Measurements from ENCODE around the gene SGCA.
A peak's percentile ranks its signal among the peaks of the same experiment; 100 is the strongest.

SGCA gene

DNA sequence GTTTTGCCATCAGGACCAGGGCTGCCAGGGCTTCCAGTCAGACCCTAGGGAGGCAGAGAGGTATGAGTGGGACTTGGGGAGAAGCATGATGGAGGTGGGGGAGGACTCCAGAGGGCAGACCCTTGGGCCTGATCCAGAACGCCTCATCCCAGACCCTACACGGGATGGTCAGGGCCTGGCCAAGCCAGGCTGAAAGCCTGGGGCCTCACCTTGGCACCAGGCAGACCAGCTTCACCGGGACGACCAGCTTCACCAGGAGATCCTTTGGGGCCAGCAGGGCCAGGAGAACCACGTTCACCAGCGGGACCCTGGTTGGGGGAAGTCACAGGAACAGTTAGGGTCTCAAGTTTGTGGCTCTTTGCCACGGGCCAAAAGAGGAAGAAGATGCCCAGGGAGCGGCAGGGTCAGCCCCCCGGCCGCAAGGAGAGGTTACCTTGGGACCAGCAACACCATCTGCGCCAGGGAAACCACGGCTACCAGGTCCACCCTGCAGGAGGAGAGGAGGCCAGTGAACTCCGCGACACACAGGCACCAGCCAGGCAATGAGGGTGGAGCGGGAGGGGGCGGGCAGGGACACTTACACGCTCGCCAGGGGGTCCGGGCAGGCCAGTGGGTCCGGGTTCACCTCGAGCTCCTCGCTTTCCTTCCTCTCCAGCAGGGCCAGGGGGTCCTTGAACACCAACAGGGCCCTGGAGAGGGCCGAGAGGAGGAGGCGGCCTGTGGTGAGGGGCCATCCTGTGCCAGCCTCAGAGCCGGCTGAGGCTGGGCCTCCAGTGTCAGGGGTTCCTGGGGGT, 28.5 kb downstream of the SGCA start:
- no peak for DNase-seq

DNA sequence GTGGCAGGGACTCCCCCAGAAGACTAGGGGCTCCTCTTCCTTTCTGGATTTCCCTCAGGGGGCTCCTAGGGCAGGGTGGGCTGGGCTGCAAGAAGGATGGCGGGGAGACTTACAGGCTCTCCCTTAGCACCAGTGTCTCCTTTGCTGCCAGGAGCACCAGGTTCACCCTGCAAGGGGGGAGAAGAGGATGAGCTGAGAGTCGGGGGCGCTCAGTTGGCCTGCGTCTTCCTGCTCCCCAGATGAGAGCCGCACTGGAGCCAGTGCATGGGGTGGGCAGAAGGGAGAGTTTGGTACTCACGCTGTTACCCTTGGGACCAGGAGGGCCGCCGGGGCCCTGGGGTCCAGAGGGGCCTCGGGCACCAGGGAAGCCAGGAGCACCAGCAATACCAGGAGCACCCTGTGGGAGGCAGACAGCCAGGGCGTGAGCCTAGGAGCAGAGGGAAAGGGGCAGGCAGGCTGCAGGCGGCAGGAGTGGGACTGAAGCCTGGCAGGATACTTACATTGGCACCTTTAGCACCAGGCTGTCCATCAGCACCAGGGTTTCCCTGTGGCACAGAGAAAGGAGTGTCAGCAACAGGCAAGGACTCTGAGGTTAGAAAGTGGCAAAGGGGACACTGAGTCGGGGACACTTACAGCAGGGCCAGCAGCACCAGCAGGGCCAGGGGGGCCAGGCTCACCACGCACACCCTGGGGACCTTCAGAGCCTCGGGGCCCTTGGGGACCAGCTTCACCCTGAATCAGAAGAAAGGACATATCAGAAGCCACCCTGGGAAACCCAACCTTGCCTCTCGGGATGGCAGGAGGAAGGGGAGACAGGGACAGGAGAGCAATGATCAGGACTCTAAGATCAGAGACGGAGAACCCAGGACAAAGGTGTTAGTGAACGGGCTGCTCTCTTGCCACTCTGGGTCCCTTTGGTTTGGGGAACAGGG, 29.4 kb downstream of the SGCA start:
- peak; percentile 2 for DNase-seq

DNA sequence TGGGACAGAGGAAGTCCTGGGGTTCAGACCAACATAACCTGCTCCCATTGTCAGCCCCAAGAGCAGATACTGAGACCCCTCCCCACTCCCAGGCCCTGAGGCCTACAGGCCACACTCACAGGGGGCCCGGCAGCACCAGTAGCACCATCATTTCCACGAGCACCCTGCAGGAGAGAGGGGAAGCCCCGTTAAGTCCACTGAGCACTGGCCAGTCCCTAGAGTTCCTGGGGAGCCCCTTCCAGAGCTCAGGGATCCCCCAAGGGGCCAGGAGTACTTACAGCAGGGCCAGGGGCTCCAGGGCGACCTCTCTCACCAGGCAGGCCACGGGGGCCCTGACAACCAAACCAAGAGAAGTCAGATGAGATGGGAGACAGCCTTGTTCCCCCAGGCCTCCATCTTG, 30.2 kb downstream of the SGCA start:
- DNase-seq: no peak

DNA sequence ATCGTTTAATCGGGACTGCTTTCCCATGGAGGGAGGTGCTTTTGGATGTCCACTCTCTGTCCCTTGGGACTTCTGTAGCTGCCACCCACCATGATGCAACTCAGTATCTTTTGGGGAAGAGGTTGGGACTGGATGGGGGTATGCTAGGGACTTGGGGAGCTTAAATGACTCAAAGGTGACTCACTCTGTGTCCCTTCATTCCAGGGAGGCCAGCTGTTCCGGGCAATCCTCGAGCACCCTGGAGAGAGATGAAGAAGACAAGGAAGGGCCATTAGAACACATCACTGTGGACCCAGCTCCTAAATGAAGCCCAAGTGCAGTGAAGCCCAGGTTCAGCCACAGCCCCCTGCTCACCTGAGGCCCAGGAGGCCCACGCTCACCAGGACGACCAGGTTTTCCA, 31.0 kb downstream of the SGCA start:
- no peak for DNase-seq

DNA sequence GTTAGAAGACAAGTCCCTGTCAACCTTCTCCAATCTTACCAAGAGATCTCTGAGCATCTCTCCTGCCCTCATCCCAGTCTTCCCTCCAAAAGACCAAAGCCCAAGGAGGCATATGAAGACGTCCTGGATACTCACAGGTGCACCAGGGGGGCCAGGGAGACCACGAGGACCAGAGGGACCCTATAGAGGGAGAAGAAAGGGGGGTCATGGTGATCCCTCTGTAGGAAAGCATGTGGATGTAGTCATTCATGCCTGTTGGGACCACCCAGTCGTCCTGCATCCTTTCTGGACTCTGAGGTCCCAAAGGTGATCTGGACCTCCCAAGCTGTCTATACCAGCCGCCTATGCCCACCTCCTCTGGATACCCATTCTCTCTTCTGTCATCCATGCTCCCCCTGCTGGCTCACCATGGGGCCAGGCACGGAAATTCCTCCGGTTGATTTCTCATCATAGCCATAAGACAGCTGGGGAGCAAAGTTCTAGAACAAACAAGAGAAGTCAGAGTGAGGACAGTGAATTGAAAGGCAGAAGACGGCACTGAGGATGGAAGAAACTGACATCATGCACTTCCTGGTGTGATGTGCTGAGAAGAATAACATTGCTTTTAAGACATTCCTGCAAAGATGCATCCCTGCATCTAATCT, 32.3 kb downstream of the SGCA start:
- no peak for DNase-seq

DNA sequence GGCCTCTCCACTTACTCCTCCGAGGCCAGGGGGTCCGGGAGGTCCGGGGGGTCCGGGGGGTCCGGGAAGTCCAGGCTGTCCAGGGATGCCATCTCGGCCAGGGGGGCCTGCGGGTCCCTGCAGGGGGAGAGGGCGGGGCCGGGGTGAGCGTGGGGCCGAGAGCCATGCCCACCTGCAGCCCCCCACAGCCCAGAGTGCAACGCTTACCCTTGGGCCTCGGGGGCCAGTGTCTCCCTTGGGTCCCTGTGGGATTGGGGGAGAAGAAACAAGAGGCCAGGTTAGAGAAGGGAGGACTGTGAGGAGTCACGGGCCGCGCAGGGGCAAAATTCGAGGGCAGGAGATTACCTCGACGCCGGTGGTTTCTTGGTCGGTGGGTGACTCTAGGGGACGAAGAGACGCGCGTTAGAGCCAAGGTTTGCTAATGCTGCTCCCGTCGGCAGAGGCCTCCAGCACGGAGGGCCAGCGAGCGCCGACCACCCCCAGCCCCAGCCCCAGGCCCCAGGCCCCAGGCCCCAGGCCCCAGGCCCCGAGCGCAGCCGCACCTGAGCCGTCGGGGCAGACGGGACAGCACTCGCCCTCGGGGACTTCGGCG, 33.5 kb downstream of the SGCA start:
- DNase-seq: no peak

DNA sequence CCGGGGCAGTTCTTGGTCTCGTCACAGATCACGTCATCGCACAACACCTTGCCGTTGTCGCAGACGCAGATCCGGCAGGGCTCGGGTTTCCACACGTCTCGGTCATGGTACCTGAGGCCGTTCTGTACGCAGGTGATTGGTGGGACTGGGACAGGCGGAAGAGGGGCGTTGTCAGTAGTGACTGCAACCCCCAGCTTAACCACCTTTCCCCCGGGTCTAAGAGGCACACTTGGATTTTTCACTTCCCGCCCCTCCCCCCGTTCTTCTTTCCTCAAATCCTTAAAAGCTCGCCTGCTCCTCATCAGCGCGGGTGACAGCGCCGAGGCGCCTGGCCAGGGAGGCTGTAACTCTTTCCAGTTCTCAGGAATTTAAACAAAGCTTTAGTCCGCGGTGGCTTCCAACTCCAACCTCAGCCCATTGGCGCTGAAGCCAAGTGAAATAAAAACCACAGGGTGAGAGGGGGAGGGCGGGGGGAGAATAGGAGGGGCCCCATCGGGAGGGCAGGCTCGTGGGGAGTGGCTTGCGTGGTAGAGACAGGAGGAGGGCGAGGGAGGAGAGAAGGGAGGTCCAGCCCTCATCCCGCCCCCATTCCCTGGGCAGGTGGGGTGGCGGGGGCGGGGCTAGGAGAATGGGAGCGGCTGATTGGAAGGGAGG, 34.1 kb downstream of the SGCA start:
- peak; percentile 75 for DNase-seq

DNA sequence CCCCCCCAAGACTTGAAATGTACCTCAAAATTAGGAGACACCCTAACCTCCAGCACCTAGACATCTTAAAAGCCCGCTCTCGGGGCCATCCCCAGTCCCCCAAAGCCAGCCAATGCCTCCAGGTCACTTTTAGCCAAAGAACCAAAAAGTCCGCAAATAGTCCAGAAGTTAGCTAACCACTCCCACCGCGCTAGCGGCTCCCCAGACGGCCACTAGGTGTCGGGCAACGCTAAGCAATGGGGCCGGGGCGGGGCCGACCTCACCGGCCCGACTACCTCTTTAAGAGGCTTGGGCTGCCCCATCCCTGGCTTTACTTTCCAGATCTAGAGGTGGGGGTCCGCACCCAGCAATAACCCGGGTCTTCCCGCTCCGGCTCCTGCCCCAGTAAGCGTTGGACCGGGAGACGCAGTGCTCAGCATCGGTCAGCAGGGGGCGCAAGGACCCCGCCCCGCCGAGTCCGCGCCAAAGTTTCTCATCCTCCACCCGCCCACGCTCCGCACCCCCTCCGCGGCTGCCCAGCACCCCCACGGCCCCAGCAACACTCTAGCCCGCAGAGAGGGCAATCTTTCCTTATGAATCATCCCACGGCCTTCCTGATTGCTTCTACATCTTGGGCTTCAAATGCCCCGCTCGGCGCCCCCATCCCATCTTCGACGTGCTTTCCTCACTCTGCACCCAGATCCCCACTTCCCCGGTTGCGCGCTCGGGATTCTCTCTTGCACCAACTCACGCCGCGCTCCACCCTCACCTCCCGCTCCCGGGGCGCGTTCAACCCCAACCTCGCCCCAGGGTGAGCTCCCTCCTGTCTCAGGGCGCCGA, 34.9 kb downstream of the SGCA start:
- peak; percentile 97 for DNase-seq

DNA sequence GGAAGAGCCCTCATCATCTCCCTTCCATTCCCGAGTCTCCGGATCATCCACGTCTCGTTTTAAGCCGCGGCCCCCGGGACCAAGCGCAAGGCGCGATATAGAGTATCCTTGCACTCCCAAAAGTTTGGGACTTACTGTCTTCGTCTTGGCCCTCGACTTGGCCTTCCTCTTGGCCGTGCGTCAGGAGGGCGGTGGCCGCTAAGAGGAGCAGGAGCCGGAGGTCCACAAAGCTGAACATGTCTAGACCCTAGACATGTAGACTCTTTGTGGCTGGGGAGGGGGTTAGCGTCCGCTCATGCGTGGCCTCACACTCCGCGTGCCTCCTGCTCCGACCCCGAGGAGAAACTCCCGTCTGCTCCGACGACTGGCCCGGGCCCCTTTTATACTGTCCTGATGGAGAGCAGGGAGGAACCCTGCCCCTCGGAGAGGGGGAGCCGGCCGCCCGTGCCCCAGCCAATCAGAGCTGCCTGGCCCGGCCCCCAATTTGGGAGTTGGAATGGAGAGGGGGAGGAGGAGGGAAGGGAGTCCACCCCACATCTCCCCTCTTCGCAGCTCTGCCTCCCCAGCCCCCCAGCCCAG, 35.6 kb downstream of the SGCA start, which contains the start of gene COL1A1:
Gene COL1A1, minus strand, starts transcription at position 356 of the 579 bp plus-strand sequence. Its CDS starts 118 bp downstream, at position 238.
- DNase-seq: peak; percentile 70

DNA sequence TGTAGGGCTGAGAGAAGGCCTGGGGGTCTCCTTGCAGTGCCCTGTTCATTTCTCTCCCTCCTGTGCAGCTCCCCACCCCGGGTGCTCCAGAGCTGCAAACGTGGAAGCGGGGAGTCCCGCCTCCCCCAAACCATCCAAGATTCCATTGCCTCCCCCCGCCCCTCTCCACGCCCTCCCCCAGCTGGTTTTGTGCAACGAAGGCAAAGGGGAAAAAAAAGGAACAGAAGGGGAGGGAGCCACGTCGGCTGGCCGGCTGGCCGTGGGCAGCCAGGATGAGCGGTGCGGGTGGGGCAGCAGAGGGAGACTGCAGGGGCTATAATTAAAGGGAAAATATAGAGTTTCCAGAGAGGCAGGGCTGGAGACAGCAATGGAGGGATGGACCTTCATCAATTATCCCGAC, 37.3 kb downstream of the SGCA start:
- DNase-seq: peak; percentile 13

DNA sequence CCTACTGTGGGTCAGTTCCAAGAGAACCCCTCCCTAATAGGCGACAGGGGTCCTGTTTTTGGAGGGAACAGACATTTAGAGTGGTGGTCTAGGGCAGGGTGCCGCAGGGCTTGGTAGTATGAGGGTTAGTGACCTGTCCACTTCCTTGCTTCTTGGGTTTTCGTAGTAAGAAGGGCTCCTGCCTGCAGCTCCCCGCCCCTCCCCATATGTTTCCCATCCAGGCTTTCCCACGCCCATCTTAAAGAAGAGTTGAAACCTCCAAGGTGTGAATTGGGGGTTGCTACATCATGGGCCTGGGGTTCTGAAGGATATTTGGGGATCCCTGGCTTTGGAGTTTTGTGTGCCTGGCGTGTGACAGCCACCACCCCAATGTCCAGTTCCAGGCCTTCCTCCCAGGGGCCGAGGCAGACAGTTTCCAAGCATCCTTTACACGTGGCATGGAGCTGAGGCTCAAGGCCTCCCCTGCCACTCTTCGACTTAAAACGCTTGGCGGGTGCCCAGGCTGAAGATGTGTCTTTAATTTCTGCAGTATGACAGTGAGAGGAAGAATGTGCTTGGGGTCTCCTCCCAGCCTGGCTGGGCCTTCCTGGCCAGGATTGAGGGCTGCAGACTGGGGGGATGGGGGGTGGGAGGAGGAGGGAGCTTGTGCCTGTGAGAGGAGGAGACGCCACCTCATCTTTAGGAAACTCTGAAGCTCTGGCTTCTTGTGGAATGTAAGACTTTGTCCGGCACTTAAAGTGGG, 38.0 kb downstream of the SGCA start:
- peak; percentile 11 for DNase-seq

DNA sequence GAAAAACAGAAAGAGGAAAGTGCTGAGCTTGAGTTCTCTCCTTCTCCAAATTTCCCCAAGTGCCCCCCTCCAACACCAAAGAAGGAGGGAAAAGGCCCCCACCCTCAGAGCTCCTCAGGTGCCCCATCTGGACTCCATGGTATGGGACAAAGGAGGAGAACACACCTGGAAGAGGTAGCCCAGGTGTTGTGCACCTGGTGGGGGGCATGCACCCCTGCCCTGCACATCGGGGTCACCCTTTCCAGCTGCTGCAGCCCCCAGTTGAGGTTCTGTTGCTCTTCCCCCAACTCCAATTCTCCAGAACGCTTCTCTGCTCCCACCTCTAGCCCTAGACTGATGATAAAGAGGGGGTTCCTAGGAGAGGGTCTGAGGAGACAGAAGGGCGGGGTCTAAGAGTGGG, 38.6 kb downstream of the SGCA start:
- no peak for DNase-seq

DNA sequence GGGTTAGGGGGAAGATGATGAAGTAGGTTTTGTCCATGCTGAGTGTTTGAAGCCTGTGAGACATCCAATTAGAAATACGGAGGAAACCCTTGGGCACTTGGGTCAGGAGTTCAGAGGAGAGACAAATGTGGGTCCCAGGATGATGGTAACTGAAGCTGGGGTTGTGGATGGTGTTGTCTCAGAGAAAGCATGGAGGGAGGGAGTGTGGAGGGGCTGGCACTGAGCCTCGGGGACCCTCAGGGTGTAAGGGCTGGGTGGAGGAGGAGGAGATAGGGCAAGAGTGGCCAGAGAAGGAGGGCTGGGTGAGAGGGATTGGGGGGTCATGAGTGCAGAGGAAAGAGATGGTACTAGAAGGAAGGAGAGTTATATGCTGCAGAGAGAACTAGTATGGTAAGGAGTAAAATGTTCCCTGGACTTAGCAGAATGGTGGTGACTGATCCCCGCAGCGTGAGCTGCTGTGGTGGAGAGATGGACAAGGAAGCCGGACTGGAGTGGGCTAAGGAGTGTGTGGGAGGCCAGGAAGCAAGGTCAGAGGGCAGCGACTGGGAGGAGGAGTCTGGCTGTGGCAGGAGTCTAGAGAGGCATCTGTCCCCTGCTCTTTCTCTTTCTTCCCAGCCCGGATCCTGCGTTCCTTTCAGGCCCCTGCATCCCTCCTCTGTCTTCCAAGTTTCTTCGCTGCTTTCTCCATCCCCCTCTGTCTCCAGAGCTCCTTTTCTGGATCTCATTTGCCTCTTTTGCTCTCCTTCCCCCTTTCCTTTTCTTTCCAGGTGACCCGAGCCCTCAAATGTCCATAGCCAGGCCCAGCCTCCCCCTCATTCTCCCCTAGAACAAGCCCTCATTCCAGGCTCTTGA, 39.5 kb downstream of the SGCA start:
- DNase-seq: peak; percentile 46

DNA sequence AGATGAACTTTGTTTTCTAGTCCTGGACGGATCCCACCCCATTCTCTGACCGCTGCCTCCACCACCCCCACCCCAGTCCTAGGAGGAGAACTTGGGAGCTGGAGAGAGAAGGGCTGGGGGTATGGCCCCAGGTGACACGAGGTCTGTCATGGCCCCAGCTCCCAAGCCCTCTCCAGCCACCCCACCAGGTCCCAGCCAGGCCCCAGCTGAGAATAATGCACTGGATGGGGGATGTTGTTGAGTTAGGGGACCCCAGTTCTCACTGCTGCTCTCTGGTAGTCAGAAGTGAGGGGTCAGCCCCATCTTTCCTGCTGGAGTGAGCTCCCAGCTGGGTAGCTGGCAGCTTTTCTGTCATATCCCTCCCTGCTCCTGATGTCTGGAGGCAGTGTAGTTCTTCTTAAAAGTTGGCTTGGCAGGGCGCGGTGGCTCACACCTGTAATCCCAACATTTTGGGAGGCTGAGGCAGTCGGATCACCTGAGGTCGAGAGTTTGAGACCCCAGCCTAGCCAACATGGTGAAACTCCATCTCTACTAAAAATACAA, 40.2 kb downstream of the SGCA start:
- no peak for DNase-seq

DNA sequence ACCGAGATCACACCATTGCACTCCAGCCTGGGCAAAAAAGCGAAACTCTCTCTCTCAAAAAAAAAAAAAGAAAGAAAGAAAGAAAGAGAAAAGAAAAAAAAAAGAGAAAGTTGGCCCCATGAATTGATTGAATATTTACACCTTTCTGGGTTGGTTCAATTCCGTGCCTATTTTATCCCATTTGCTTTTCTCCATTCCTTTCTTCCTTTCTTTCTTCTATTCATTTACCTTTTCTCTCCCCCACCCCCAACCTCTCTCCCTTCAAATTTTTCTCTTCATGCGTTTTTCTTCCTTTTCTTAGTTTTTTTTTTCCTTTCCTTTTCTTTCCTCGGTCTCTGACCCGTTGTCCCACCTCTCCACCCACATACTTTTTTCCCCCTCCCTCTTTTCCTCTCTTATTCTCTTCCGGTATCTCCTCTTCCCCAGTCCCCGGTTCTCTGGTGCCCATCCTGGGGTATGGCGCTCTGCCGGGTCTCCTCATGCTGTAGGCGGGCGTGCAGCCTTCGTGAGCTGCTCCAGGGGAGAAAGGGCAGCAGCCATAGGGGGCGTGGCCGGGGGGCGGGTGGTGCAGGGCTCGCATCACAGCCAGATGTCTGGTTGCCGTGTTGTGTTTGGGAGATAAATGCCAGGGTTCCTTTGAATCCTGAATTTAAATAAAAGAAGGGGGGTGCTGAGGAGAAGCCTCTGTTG, 40.9 kb downstream of the SGCA start:
- DNase-seq: peak; percentile 39

DNA sequence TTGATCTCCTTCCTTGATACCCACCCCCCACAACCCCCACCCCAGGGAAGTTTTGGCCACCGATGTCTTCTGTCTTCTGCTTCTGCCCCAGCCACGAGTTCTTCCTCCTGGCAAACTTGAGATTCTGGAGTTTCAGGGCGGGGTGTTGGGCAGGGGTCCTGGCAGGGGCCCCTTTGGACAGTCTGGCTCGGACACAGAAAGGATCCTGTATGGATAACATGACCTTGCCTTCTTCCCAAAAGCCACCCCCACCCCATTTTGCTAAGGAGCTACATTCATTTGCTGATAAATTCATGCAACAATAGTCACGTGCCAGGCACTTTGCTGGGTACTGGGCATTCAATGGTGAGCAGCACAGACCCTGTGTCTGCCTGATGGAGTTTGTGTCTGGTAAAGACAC, 41.5 kb downstream of the SGCA start:
- DNase-seq: peak; percentile 2

DNA sequence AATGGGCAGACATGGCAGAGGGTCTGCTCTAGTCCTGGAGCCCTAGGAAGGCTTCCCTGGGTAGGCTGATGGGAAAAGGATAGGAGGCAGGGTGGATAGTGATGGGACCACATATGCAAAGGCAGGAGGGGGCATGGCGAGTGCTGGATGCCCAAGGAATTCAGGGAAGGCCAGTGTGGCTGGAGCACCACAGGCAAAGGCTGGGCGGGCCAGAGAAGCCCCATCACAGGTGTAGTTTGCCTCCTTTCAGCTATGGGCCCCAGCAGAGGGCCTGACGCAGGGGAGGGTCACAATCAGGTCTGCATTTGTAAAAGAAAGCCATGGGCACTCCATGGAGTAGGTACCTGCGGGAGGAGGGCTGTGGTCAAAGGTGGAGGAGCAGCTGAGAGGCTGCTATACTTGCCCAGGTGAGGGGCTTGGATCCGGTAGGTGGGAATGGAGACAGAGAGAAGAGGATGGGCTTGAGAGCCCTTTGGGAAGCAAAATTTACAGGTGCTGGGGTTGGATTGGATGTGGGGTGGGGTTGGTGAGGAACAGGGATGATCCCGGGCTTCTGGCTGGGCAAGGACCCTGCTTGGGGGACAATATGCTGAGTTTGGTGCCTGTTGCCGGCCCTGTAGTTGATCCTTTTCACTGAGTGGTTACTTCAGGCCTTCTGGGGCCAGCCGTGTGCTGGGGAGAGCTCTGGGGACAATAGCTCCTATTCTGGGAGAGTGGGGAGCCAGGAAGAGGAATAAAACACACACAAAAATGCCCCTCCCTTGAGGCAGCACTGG, 42.2 kb downstream of the SGCA start:
- DNase-seq: peak; percentile 12
